ENCODE results near the gene FBXL16. TPM values are rescaled to one million over a fixed set of nuclear protein-coding genes. Genes with fewer than 3 reads are reported as not detected.

FBXL16 gene
- total and polyA plus RNA-seq, 11 donors = 0.03 to 1.00 (median 0.59) TPM; not detected in 6

DNA sequence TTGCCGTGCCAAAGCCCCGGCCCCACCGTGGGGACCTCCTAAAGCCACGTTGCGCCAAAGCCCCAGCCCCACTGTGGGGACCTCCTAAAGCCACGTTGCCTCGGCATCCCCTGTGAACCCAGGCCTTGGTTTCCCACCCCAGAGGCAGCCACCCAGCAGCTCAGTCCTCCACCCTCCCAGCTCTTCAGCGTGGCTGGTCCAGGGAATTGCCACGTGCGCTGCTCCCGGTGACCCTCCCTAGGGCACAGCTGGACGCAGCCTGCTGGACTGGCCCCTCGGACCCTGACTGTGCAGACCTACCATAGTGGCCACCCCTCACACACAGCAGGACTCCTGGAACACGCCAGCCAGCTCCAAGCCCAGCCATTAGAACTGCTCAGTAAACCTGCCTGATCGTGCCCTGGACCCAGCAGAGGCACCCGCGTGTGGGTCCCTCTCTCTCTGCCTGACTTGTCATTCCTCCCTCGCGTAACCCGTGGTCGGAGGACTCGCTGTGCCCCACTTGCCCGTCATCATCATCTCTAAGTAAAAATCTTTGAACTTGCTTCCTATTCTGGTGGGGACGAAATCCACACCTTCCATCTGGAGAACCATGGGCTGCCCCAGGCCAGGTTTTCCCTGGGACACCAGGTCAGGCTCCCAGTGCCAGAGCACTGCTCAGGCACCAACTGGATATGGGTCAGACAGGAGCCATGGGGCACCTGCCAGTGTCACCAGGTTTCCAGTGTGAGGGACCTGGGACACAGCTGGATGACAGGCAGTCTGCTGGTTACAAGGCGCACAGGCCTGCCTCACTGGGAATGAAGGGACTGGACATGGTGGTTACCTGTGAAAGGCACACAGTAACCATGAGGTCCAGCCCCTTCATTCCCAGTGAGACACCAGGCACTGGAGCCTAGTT lies 29.6 kb upstream of the FBXL16 start:
- Histone ChIP-seq H3K4me1 (peaks cover 4 to 10% (median 7%) of the 10 kb centered on the region in 12 donors), H3K36me3 (peaks cover 0 to 78% (median 65%) of the 10 kb centered on the region in 9 donors), H3K4me3 (no peak overlapping the region), H3K27me3 (no peaks in the 10 kb centered on the region), H3K9me3 (no peaks in the 10 kb centered on the region), H3K27ac (no peak overlapping the region)
- intact Hi-C loops (cut with DNase I) = no loop called here
- 91 to 95% (median 94%) methylated on average over 18 to 25 of the region's 25 CpGs for WGBS, 4 donors
- DNase-seq (peak in 1 of 5 donors; percentile 27), ATAC-seq (no peak)
- TF ChIP-seq POLR2A (IDR thresholded peaks at IDR 0.05) = no peak
- TF ChIP-seq, protein P1, sequence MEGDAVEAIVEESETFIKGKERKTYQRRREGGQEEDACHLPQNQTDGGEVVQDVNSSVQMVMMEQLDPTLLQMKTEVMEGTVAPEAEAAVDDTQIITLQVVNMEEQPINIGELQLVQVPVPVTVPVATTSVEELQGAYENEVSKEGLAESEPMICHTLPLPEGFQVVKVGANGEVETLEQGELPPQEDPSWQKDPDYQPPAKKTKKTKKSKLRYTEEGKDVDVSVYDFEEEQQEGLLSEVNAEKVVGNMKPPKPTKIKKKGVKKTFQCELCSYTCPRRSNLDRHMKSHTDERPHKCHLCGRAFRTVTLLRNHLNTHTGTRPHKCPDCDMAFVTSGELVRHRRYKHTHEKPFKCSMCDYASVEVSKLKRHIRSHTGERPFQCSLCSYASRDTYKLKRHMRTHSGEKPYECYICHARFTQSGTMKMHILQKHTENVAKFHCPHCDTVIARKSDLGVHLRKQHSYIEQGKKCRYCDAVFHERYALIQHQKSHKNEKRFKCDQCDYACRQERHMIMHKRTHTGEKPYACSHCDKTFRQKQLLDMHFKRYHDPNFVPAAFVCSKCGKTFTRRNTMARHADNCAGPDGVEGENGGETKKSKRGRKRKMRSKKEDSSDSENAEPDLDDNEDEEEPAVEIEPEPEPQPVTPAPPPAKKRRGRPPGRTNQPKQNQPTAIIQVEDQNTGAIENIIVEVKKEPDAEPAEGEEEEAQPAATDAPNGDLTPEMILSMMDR (IDR thresholded peaks at IDR 0.05) = no peak

DNA sequence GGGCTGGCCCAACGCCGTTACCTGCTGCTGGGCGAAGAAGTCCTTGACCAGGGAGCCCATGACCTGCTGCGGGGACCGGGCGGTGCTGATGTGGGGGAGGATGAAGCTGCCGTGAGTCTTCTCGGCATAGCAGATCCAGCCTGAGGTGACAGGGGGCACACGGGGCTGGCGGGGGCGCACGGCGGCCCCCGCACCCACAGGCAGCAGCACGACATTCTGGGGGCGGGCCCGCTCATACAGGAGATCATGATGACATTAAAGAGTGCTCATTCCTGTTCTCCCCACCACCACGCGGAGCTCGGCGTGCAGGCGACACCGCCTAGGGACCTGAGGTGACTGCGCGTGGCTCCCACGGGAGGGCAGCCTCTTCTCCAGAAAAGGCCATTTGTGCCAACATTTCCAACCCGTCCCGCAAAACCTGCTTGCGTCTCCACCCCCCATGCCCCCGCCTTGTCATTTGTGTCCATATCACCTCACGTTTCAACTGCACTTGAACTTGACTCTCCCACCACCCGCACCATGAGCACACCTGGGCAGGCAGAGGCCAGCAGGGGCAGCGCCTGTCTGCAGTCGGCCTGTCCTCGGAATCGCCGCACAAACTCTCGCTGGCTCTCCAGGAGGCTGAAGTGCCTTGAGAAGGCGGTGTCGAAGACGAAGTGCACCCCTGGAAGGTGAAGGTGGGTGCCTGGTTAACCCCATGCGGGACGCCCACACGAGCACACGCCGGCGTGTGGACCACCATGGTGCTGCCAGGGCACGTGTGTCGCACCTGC lies 28.8 kb upstream of the FBXL16 start:
- no peak for ATAC-seq
- no peak for TF ChIP-seq POLR2A (IDR thresholded peaks at IDR 0.05)
- TF ChIP-seq, protein P1 (IDR thresholded peaks at IDR 0.05) = no peak
- peaks cover 0 to 78% (median 65%) of the 10 kb centered on the region in 9 donors for H3K36me3 ChIP-seq
- no peaks in the 10 kb centered on the region for H3K9me3 ChIP-seq
- intact Hi-C loops (cut with DNase I) = no loop called here
- peak in 1 of 5 donors; percentile 19 for DNase-seq
- peaks cover 0 to 2% (median 0%) of the 10 kb centered on the region in 12 donors for H3K4me1 ChIP-seq
- no peak overlapping the region for H3K27ac ChIP-seq
- 90 to 94% (median 92%) methylated on average over 43 to 49 of the region's 49 CpGs for WGBS, 4 donors
- H3K27me3 ChIP-seq = no peaks in the 10 kb centered on the region
- H3K4me3 ChIP-seq = no peak overlapping the region

DNA sequence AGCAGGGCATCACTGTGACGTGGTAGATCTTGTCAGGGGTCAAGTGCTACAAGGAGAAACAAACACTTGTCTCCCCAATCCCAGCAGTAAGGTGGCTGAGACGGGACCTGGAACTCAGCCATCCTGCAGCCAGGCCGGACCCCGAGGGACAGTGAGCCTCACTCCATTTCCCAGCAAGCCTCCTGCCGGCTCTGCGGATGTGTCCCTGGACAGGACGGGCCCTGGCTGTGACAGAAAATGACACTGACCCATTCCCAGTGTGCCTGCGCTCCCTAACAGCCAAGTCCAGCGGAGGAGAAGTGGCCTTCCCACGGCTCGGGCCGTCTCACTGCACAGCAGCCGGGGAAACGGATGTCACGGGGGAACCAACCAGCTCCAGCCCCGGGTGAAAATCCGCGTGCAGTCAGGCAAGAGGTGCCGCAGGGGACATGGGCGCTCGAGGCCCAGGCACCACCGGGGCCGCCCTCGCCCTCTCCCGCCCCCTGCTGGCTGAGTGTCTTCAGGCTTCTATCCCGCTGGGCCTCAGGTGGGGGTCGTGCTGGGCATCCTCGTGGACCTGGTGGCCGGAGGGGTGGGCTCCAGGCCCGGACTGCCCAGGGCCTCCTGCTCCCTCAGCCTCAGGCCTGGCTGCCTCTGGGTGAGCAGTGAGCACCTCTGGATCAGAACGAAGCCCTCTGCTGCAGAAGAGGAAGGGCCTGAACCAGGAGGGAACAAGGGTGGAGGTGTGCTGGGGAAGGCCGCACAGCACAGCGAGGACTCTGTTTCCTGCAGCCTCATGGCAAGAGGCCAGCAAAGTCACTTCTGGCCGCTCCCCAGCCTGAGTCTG lies 28.0 kb upstream of the FBXL16 start:
- Histone ChIP-seq H3K36me3 (peaks cover 0 to 78% (median 65%) of the 10 kb centered on the region in 9 donors), H3K4me3 (no peak overlapping the region), H3K27me3 (peaks cover 0 to under 1% (median 0%) of the 10 kb centered on the region in 9 donors), H3K9me3 (no peaks in the 10 kb centered on the region), H3K4me1 (peaks cover 0 to 6% (median 1%) of the 10 kb centered on the region in 12 donors), H3K27ac (no peak overlapping the region)
- TF ChIP-seq, protein P1 (IDR thresholded peaks at IDR 0.05) = peak in 7 of 12 donors; percentile 8 to 44 (median 24)
- no peak for TF ChIP-seq POLR2A (IDR thresholded peaks at IDR 0.05)
- ATAC-seq (no peak), DNase-seq (no peak)
- intact Hi-C loops (cut with DNase I) = no loop called here
- 81 to 86% (median 82%) methylated on average over 17 to 34 of the region's 34 CpGs for WGBS, 4 donors
